Type B pancreatic cell (in vitro differentiated cells): ENCODE measurements around the gene PSMA1. TPM values are rescaled to one million over a fixed set of nuclear protein-coding genes. Genes with fewer than 3 reads are reported as not detected.
A peak's percentile ranks its signal among the peaks of the same experiment; 100 is the strongest.

ENCODE experiments used
- DNase-seq: peaks from one replicate; pipeline ENCODE4 v3.0.0; 2021; ENCODE audit warnings: mixed read lengths; ENCODE audit not compliant: unreplicated experiment; ENCODE audit errors: extremely low spot score
- H3K27ac Mint-ChIP-seq: 2 replicates; pipeline ENCODE4 v1.8.0; 2021; ENCODE audit warnings: mild to moderate bottlenecking, mixed read lengths
- H3K27me3 Mint-ChIP-seq: 2 replicates; pipeline ENCODE4 v1.8.0; 2021; ENCODE audit warnings: mixed read lengths
- H3K36me3 Mint-ChIP-seq: 2 replicates; pipeline ENCODE4 v1.8.0; 2021; ENCODE audit warnings: mixed read lengths
- H3K4me1 Mint-ChIP-seq: one replicate; pipeline ENCODE4 v1.8.0; 2021; ENCODE audit warnings: mixed read lengths; ENCODE audit not compliant: unreplicated experiment
- H3K4me3 Mint-ChIP-seq: 2 replicates; pipeline ENCODE4 v1.8.0; 2021; ENCODE audit warnings: mild to moderate bottlenecking, mixed read lengths
- H3K9me3 Mint-ChIP-seq: 2 replicates; pipeline ENCODE4 v1.8.0; 2021; ENCODE audit warnings: mixed read lengths
- total RNA-seq: library from RNA; stranded (reverse); gene quantifications from 2 replicates; pipeline ENCODE4 v1.2.1, GENCODE V29; 2021; ENCODE audit warnings: low replicate concordance
- TF ChIP-seq, protein P1 (sequence below): fragments of 200-600 bp; sonication (generic); conservative IDR thresholded peaks from 2 replicates; pipeline ENCODE4 v1.5.0; 2021; ENCODE audit warnings: antibody characterized with exemption, mild to moderate bottlenecking

Gene PSMA1
- total RNA-seq, 1 donor from 2014 or later: 150 TPM

DNA sequence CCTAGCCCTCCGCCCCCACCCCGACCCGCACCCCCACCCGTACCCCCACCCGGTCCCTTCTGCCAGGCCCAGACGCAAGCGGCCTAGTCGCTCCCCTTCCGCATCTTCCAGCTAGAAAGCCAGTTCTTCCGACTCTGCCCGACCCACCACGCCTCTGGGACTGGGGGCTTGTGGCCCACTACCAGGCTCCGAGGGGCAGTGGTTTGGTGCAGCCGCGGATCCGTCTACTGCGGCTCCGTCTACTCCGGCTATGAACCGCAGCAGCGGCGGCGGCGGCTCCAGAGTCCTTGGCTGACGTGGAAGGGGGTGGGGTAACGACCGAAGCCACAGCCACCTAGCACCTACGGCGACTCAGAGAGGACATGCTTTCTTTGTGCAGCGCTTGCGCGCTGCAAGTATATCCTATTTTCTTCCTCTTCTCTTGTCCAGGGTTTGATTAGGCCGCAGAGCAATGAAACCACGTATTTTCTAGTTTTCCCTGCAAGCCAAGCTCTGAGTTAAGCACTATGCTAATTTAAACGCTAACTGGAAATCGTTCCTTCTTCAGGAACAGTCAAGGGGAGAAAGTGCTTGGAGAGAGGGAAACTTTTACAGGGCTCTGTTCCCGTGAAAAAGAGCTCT, 20.5 kb downstream of the PSMA1 start, which contains the start of gene COPB1:
Gene COPB1 (minus strand): TSS at position 252 of the 621 bp plus-strand sequence. CDS start 883 bp downstream, outside the sequence.
- Mint-ChIP-seq H3K27ac (peak within 1 kb of the TSS; percentile 92), H3K4me3 (peak within 1 kb of the TSS; percentile 99), H3K9me3 (no peaks in the 10 kb centered on the region), H3K4me1 (peaks cover 19% of the 10 kb centered on the region), H3K36me3 (peaks cover 27% of the 10 kb centered on the region), H3K27me3 (no peaks in the 10 kb centered on the region)
- DNase-seq: peak; percentile 89
- TF ChIP-seq, protein P1, sequence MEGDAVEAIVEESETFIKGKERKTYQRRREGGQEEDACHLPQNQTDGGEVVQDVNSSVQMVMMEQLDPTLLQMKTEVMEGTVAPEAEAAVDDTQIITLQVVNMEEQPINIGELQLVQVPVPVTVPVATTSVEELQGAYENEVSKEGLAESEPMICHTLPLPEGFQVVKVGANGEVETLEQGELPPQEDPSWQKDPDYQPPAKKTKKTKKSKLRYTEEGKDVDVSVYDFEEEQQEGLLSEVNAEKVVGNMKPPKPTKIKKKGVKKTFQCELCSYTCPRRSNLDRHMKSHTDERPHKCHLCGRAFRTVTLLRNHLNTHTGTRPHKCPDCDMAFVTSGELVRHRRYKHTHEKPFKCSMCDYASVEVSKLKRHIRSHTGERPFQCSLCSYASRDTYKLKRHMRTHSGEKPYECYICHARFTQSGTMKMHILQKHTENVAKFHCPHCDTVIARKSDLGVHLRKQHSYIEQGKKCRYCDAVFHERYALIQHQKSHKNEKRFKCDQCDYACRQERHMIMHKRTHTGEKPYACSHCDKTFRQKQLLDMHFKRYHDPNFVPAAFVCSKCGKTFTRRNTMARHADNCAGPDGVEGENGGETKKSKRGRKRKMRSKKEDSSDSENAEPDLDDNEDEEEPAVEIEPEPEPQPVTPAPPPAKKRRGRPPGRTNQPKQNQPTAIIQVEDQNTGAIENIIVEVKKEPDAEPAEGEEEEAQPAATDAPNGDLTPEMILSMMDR: no peak

DNA sequence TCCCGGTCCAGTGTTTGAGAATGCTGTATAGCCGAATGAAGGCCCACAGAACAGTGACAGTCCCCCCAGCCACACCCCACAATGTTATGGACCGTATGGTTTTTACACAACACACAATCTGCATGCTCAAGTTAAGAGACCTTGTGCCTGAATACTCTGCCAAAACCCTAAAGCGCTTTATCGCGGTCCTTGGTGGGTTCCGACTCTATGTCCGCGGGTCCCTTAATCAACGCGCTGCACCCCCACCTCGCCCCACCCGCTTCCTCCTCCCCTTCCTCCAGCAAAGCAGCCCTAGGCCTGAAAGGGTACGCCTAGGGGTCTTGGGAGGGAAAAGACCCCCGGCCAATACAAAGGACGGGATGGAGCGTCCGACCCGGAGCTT, 21.0 kb downstream of the PSMA1 start:
- Mint-ChIP-seq H3K9me3 (no peaks in the 10 kb centered on the region), H3K4me3 (peak overlapping the region; percentile 99), H3K36me3 (peaks cover 23% of the 10 kb centered on the region), H3K27ac (peak overlapping the region; percentile 92), H3K27me3 (no peaks in the 10 kb centered on the region), H3K4me1 (peaks cover 19% of the 10 kb centered on the region)
- TF ChIP-seq, protein P1: no peak
- DNase-seq: no peak

DNA sequence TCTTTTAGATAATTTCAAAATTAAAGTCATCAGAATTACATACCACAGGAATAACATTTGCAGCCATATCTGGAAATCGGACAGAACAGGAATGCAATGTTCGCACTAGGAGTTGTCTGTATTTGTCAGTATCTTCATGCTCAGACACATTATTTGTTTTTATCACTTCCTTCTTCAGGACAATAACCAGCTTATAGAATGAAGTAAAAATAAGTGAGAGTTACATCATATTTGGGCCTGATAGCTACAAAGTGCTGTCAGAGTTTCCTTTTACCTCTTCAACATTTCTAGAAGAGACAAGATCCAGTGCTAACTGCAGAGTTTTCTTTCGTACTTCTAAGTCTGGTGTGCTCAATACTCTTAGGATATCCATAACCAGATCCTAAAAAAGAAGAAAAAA, 39.5 kb downstream of the PSMA1 start:
- Mint-ChIP-seq H3K36me3 (peaks cover 21% of the 10 kb centered on the region), H3K27ac (no peak overlapping the region), H3K9me3 (no peaks in the 10 kb centered on the region)

DNA sequence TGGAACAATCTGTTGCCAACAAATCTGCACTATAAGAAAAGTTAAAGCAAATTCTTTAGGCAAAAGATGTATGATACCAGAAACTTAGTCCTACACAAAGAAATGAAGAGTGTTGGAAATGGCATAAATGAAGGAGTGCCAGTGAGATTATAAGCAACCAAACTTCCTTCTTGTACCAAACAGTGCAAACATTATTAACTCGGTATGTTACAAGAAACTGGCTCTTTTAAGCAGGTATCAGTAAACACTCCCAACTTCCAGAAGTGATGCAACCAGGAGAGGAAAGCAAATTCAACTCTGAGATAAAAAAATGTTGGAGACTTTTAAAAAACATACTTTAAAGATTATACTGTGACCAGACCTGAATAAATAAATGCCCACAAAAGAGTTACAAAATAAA, 49.1 kb downstream of the PSMA1 start:
- Mint-ChIP-seq H3K27ac (no peak overlapping the region), H3K36me3 (peaks cover 51% of the 10 kb centered on the region)

More for the DNA sequence above, 39.5 kb downstream of the PSMA1 start:
- no peaks in the 10 kb centered on the region for H3K27me3 Mint-ChIP-seq
- TF ChIP-seq, protein P1: no peak
- no peak for DNase-seq
- no peaks in the 10 kb centered on the region for H3K4me1 Mint-ChIP-seq
- no peak overlapping the region for H3K4me3 Mint-ChIP-seq

DNA sequence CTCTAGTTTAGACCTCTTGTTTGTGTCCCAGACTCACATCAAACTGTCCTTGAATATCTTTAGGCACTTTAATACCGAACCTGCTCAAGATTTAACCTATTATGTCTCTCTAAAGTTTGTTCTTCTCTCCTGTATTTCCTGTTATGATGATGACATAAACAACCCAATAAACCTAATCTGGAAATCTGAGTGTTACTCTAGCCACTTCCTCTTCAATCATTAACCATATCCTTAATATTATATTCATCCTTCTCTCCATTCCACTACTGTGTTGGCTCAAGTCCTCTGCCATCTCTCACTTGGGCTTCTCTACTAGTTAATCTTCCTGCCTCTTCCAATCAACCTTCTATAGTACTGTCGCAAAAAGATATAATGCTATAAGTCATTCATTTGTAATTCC, 56.6 kb downstream of the PSMA1 start:
- Mint-ChIP-seq H3K27me3 (no peaks in the 10 kb centered on the region), H3K27ac (no peak overlapping the region), H3K36me3 (peaks cover 16% of the 10 kb centered on the region)

More for the DNA sequence above, 49.1 kb downstream of the PSMA1 start:
- no peak for DNase-seq
- TF ChIP-seq, protein P1: no peak
- no peaks in the 10 kb centered on the region for H3K4me1 Mint-ChIP-seq
- H3K27me3 Mint-ChIP-seq: no peaks in the 10 kb centered on the region
- H3K9me3 Mint-ChIP-seq: no peaks in the 10 kb centered on the region
- H3K4me3 Mint-ChIP-seq: no peak overlapping the region

More for the DNA sequence above, 56.6 kb downstream of the PSMA1 start:
- DNase-seq: no peak
- no peaks in the 10 kb centered on the region for H3K9me3 Mint-ChIP-seq
- H3K4me3 Mint-ChIP-seq: no peak overlapping the region
- H3K4me1 Mint-ChIP-seq: no peaks in the 10 kb centered on the region
- TF ChIP-seq, protein P1: no peak
